GM12874 (cell line): ENCODE measurements around the gene MCAT.
A peak's percentile ranks its signal among the peaks of the same experiment; 100 is the strongest.

Source experiments
- TF ChIP-seq, protein P1 (sequence below): IDR thresholded peaks from 2 replicates; pipeline ENCODE4 v1.5.1; 2011; ENCODE audit warnings: low read depth, mild to moderate bottlenecking, control low read depth, low read length, moderate library complexity; ENCODE audit not compliant: insufficient read depth

The MCAT gene

DNA sequence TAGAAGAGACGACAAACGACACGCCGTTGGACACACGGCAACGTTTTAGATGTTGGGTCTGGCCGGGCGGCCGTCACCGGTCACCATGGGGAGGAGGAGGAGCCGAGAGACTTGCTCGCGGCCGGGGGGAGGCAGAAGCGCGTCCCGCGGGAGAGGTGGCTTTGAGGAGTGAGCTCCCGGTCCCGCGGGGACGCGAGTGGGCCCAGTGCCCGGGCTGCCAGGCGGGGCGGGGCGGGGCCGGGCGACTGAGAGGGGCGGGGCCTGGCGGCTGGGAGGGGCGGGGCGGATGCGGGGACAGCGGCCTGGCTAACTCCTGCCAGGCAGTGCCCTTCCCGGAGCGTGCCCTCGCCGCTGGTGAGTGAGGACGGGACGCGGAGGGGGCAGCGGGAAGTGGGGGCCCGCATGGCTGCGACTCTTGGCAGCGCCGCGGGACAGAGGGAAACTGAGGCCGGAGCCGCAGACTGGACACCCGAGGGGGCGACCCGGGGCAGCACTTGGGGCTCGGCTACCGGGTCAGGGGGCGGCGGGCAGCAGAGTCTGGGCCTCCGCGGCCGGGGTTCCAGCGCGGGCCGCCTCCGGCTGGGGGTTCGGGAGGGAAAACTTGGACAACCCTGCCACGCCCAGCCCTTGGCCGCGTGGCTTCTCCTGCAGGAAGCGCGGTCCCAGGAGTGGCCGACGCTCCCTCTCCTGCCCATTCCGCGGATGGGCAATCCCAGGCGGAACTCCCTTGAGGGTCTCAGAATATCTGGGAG is 8.2 kb upstream of the MCAT start, which contains the start of gene TSPO:
TSS of gene TSPO (plus strand) at position 309 of the 752 bp plus-strand sequence. CDS start 7,680 bp downstream, outside the sequence.
- TF ChIP-seq, protein P1, sequence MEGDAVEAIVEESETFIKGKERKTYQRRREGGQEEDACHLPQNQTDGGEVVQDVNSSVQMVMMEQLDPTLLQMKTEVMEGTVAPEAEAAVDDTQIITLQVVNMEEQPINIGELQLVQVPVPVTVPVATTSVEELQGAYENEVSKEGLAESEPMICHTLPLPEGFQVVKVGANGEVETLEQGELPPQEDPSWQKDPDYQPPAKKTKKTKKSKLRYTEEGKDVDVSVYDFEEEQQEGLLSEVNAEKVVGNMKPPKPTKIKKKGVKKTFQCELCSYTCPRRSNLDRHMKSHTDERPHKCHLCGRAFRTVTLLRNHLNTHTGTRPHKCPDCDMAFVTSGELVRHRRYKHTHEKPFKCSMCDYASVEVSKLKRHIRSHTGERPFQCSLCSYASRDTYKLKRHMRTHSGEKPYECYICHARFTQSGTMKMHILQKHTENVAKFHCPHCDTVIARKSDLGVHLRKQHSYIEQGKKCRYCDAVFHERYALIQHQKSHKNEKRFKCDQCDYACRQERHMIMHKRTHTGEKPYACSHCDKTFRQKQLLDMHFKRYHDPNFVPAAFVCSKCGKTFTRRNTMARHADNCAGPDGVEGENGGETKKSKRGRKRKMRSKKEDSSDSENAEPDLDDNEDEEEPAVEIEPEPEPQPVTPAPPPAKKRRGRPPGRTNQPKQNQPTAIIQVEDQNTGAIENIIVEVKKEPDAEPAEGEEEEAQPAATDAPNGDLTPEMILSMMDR, result no peak

DNA sequence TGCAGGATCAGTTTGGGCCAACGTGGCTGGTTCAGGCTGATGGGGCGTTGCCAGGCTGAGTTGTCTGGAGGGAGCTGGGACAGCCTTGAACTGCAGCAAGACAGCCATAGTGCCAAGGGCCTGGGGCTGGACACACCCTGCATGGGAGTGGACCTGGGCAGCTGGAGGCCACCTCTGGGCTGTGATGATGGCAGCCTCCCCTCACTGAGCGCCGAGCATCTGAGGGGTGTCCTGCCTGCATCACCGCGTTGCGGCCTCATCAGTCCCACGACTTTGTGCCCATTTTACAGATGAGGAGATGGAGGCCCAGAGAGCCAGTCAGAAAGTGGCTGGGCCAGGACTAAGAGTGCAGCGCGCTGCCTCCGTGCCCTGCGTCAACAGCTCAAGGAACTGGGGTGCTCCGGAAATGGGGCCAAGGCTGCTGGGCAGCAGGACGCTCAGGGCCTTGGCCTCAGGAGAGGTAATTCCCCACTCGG is 7.6 kb upstream of the MCAT start:
- TF ChIP-seq, protein P1, result no peak

DNA sequence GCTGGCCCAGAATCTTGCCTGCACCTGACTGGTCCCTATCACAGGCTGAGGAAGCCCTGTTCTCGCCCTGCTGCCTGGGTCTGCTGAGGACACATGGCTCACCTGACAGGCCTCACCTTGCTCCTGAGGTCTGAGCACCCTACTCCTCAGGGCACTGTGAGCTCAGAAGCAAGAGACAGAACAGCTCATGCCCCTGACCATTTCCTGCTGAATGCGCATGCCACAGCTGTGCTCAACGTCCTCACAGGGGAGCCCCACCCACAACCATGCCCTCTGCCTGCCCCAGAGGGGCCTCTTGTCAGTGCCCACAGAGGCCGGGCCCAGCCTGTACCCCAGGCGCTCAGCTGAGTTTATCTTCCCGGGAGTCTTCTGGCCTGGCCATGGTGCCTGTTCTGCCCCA is 5.4 kb upstream of the MCAT start:
- TF ChIP-seq, protein P1, result no peak

DNA sequence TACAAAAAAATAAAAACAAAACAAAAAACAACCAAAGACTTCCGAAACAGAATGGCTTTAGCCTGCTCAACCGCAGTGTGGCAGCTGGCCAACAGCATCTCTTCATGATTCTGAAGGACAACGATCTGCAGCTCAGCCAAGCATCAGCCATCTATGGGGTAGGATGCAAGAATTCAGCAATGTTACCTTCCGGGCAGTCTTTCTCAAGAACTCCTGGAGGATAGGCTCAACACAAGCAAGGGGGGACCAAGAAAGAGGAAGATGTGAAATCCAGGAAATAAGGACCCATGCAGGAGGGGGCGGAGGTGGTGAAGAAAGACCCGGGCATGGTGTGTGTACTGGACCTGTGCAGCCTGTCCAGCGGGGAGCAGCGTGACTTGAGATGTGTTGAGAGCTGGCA is 4.6 kb upstream of the MCAT start:
- TF ChIP-seq, protein P1, result no peak

DNA sequence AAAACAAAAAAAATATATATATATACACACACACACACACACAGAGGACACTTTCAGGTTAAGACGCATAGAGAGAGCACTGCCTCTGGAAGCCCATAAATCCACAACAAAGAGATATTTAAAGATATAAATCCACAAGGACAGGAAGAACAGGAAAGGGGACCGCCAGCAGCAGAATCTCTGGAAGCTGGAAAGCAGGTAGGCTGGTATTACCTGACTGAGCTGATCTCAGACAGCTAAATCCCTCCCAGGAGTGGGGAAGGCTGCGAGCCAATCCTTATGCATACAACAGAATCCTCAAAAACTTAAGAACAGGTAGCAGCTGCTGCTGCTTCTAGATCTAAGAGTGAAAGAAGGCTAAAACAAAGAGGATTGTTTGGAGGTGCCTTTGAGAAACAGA is 1.8 kb upstream of the MCAT start:
- TF ChIP-seq, protein P1, result no peak

DNA sequence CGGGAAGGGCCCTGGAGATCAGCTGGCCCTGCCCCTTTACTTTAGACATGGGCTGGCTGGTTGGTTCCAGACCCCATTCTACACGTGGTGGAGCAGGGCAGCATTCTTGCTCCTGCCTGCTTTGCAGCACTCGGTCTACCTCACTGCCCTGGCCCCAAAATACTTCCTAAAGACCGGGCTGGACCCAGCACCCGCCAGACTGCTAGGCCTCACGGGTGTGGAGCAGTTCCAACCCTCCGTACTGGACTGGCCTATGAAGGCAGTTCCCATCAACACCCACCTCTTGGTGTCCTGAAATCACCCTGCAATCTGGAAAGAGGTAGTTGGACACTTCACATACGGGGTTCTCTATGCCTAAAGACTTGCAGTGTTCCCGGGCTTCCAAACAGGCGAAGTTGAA is 6.4 kb downstream of the MCAT start:
- TF ChIP-seq, protein P1, result no peak

DNA sequence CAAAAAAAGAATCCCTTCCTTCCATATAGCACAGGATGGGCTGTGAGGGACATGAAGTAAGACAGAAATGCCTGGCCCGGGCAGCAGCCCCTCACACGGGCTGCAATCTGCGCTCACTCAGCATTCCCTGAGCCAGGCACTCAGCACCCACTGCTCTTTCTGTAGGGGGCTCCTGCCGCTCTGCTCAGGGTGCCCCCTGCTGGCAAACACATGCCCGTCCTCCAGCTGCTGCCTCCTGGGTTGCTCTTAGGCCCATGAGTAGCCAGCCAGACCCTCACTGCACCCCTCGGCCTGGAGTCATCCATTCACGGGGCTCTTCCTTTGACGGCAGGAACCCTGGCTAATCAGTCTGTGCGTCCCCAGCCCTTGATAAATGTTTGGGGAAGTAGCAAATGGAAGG is 6.9 kb downstream of the MCAT start:
- TF ChIP-seq, protein P1, result peak; percentile 92
